Measurements from ENCODE around the gene HMCN1. TPM values are rescaled to one million over a fixed set of nuclear protein-coding genes. Genes with fewer than 3 reads are reported as not detected.

HMCN1 gene
- total RNA-seq, 1 donor from 2014 or later: 22.2 TPM

- peaks cover 3% of the 10 kb centered on the region for H3K4me1 Mint-ChIP-seq (ENCODE audit: unreplicated experiment)
- no peak for DNase-seq (ENCODE audit: low spot score)
- no peak overlapping the region for H3K4me3 Mint-ChIP-seq (ENCODE audit: unreplicated experiment)
- no peaks in the 10 kb centered on the region for H3K36me3 Mint-ChIP-seq (ENCODE audit: low read depth, unreplicated experiment)
- no peaks in the 10 kb centered on the region for H3K9me3 Mint-ChIP-seq (ENCODE audit: unreplicated experiment)
- TF ChIP-seq CTCF (IDR thresholded peaks at IDR 0.05; ENCODE audit: unreplicated experiment): no peak
- H3K27me3 Mint-ChIP-seq (ENCODE audit: unreplicated experiment): no peaks in the 10 kb centered on the region
- no peak overlapping the region for H3K27ac Mint-ChIP-seq (ENCODE audit: unreplicated experiment)
Measured at GRCh38 chr1:185926588-185926987, 192.4 kb downstream of the HMCN1 start.

GRCh38 chr1:185929776-185930175 lies 195.6 kb downstream of the HMCN1 start:
- no peaks in the 10 kb centered on the region for H3K27me3 Mint-ChIP-seq (ENCODE audit: unreplicated experiment)
- no peak for DNase-seq (ENCODE audit: low spot score)
- H3K4me1 Mint-ChIP-seq (ENCODE audit: unreplicated experiment): peaks cover 3% of the 10 kb centered on the region
- H3K27ac Mint-ChIP-seq (ENCODE audit: unreplicated experiment): no peak overlapping the region
- no peak for TF ChIP-seq CTCF (IDR thresholded peaks at IDR 0.05; ENCODE audit: unreplicated experiment)
- no peaks in the 10 kb centered on the region for H3K9me3 Mint-ChIP-seq (ENCODE audit: unreplicated experiment)
- no peaks in the 10 kb centered on the region for H3K36me3 Mint-ChIP-seq (ENCODE audit: low read depth, unreplicated experiment)
- H3K4me3 Mint-ChIP-seq (ENCODE audit: unreplicated experiment): no peak overlapping the region

- Mint-ChIP-seq H3K36me3 (ENCODE audit: low read depth, unreplicated experiment) (no peaks in the 10 kb centered on the region), H3K4me1 (ENCODE audit: unreplicated experiment) (peaks cover 3% of the 10 kb centered on the region), H3K9me3 (ENCODE audit: unreplicated experiment) (no peaks in the 10 kb centered on the region), H3K27me3 (ENCODE audit: unreplicated experiment) (no peaks in the 10 kb centered on the region), H3K4me3 (ENCODE audit: unreplicated experiment) (no peak overlapping the region), H3K27ac (ENCODE audit: unreplicated experiment) (no peak overlapping the region)
- TF ChIP-seq CTCF (IDR thresholded peaks at IDR 0.05; ENCODE audit: unreplicated experiment): no peak
- no peak for DNase-seq (ENCODE audit: low spot score)
Measured at GRCh38 chr1:185931438-185931837, 197.2 kb downstream of the HMCN1 start.

GRCh38 chr1:185933580-185933979 lies 199.4 kb downstream of the HMCN1 start:
- Mint-ChIP-seq H3K27ac (ENCODE audit: unreplicated experiment) (no peak overlapping the region), H3K36me3 (ENCODE audit: low read depth, unreplicated experiment) (no peaks in the 10 kb centered on the region), H3K9me3 (ENCODE audit: unreplicated experiment) (no peaks in the 10 kb centered on the region), H3K4me1 (ENCODE audit: unreplicated experiment) (peaks cover 4% of the 10 kb centered on the region), H3K4me3 (ENCODE audit: unreplicated experiment) (no peak overlapping the region), H3K27me3 (ENCODE audit: unreplicated experiment) (no peaks in the 10 kb centered on the region)
- no peak for TF ChIP-seq CTCF (IDR thresholded peaks at IDR 0.05; ENCODE audit: unreplicated experiment)
- DNase-seq (ENCODE audit: low spot score): no peak

GRCh38 chr1:185934476-185935189 lies 200.4 kb downstream of the HMCN1 start:
- no peak overlapping the region for H3K4me3 Mint-ChIP-seq (ENCODE audit: unreplicated experiment)
- no peaks in the 10 kb centered on the region for H3K36me3 Mint-ChIP-seq (ENCODE audit: low read depth, unreplicated experiment)
- peaks cover 13% of the 10 kb centered on the region for H3K4me1 Mint-ChIP-seq (ENCODE audit: unreplicated experiment)
- H3K27ac Mint-ChIP-seq (ENCODE audit: unreplicated experiment): no peak overlapping the region
- H3K27me3 Mint-ChIP-seq (ENCODE audit: unreplicated experiment): no peaks in the 10 kb centered on the region
- no peak for TF ChIP-seq CTCF (IDR thresholded peaks at IDR 0.05; ENCODE audit: unreplicated experiment)
- DNase-seq (ENCODE audit: low spot score): no peak
- H3K9me3 Mint-ChIP-seq (ENCODE audit: unreplicated experiment): no peaks in the 10 kb centered on the region

Measured in endothelial cell (in vitro differentiated cells).